Upper lobe of right lung (tissue), 1 donor: ENCODE data around the gene TCEANC. TPM values are rescaled to one million over a fixed set of nuclear protein-coding genes. Genes with fewer than 3 reads are reported as not detected.
"Not testable (repeated sequence)": the region's sequence is repeated elsewhere in the genome, so short reads cannot be mapped to it uniquely, and the experiment has no call there.

Source experiments
- ATAC-seq: fragments of 200-7000 bp; cut with Tn5 transposase; one replicate; pipeline ENCODE4 v1.9.1; 2020; ENCODE audit warnings: mild to moderate bottlenecking, moderate library complexity
- DNase-seq: peaks from one replicate; pipeline ENCODE4 v3.0.0-alpha.2; 2020
- H3K27ac ChIP-seq: fragments of 200-600 bp; one replicate; pipeline ENCODE4 v1.8.0; 2022
- H3K27me3 ChIP-seq: fragments of 200-600 bp; one replicate; pipeline ENCODE4 v1.8.0; 2022; ENCODE audit warnings: mild to moderate bottlenecking
- H3K36me3 ChIP-seq: fragments of 200-600 bp; one replicate; pipeline ENCODE4 v1.8.0; 2022
- H3K4me1 ChIP-seq: fragments of 200-600 bp; one replicate; pipeline ENCODE4 v1.8.0; 2022
- H3K4me3 ChIP-seq: fragments of 200-600 bp; one replicate; pipeline ENCODE4 v1.8.0; 2022; ENCODE audit warnings: mild to moderate bottlenecking
- H3K9me3 ChIP-seq: fragments of 200-600 bp; one replicate; pipeline ENCODE4 v1.8.0; 2022
- intact Hi-C: fragments of 100-400 bp; cut with DNase I; formaldehyde crosslinking; loops from one replicate; pipeline ENCODE4 v1.11.0; 2022
- total RNA-seq: library from RNA; stranded (reverse); fragmentation: NEBNext Ultra II Directional; extraction: Animal tissue kit (Norgen Biotek cat#: 25700); gene quantifications from one replicate; pipeline ENCODE4 v1.2.1, GENCODE V29; 2021
- TF ChIP-seq, protein P1 (sequence below): fragments of 200-600 bp; IDR thresholded peaks from one replicate; pipeline ENCODE4 v1.8.0; 2022; ENCODE audit warnings: antibody characterized with exemption
- donor health status: DM: no; HTN: yes; CAD: no; lungs with severe emphysema.

The TCEANC gene
- total RNA-seq, 1 donor from 2014 or later: 6.4 TPM

DNA sequence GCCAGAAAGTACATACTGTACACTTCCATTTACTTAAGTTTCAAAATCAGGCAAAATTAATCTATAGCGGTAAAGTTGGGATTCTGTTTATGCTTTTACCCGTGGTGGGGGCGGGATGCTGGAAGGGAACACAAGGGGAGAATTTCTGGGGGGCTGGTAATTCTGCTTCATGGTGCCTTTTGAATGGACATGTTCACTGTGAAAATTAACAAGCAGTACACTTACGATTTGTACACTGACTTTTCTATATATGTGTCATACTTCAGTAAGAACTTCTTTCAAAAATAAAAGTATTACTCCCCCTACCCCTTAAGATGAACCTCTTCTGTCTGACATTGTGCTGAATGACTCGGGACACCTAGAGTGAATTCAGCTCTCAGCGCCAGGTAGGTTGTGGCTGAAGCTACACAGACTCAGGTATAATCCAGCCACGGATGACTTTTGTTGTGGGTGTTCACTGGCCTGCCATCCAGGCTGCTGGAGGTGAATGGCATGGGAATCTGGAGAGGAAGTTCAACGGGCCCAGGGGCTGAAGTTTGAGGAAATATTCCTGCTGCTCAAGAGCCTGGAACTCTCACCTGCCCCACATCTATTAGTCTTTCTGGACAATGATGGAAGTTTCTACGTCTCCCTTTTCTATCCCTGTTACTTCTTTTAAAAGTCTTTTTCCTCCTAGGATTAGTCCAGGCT is 7.3 kb upstream of the TCEANC start:
- H3K4me1 ChIP-seq: no peaks in the 10 kb centered on the region
- no peak for ATAC-seq
- TF ChIP-seq, protein P1, sequence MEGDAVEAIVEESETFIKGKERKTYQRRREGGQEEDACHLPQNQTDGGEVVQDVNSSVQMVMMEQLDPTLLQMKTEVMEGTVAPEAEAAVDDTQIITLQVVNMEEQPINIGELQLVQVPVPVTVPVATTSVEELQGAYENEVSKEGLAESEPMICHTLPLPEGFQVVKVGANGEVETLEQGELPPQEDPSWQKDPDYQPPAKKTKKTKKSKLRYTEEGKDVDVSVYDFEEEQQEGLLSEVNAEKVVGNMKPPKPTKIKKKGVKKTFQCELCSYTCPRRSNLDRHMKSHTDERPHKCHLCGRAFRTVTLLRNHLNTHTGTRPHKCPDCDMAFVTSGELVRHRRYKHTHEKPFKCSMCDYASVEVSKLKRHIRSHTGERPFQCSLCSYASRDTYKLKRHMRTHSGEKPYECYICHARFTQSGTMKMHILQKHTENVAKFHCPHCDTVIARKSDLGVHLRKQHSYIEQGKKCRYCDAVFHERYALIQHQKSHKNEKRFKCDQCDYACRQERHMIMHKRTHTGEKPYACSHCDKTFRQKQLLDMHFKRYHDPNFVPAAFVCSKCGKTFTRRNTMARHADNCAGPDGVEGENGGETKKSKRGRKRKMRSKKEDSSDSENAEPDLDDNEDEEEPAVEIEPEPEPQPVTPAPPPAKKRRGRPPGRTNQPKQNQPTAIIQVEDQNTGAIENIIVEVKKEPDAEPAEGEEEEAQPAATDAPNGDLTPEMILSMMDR: no peak
- H3K9me3 ChIP-seq: no peaks in the 10 kb centered on the region
- DNase-seq: no peak
- H3K36me3 ChIP-seq: no peaks in the 10 kb centered on the region
- no peaks in the 10 kb centered on the region for H3K27me3 ChIP-seq
- no peak overlapping the region for H3K27ac ChIP-seq
- H3K4me3 ChIP-seq: no peak overlapping the region
- intact Hi-C loops: no loop called here

DNA sequence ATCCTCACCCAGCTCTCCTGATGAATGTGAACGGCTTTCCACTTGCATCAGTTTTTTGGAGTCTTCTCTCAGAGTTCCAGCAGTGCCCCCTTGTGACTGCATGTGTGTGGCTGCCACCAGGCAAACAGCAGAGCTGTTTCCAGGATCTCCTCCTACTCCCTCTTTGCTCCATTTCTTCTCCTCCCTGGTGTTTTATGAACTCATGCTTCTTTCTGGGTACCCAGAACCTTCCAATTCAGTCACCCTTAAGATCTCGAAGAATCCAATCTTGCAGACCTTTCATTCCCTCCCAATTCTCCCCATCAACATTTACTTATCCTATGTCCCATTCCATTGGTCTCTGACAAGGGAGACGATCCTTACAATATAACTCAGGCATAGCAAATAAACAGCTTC is 6.8 kb upstream of the TCEANC start:
- no peaks in the 10 kb centered on the region for H3K27me3 ChIP-seq
- DNase-seq (peak; percentile 70), ATAC-seq (peak; percentile 87)
- no peaks in the 10 kb centered on the region for H3K36me3 ChIP-seq
- intact Hi-C loops: no loop called here
- no peaks in the 10 kb centered on the region for H3K4me1 ChIP-seq
- H3K4me3 ChIP-seq: no peak overlapping the region
- no peaks in the 10 kb centered on the region for H3K9me3 ChIP-seq
- TF ChIP-seq, protein P1: peak; percentile 55
- H3K27ac ChIP-seq: no peak overlapping the region

DNA sequence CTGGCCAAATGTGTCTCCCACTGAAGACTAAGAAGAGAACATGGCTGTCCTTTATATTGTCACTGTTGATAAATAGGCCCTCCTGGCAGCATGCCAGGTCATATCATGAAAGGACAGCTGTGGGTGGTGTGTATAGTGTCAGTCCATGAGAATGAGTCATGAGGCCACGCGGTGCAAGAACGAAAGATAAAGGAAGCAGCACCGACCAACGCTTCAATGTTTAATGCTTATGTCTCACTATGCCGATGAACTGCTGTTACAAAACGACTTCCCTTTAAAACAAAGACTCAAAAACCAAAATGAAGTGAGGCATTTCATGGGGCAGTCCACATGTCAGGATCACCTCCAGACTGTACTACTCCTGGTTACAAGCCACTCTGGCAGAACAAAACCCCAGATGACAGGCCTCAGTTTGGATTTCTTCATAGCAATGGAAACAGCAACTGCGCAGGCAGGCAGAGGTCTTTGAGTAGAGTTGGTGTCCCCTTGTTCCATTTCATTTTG is 5.2 kb upstream of the TCEANC start:
- DNase-seq (peak; percentile 58), ATAC-seq (peak; percentile 87)
- Histone ChIP-seq H3K4me3 (no peak overlapping the region), H3K4me1 (no peaks in the 10 kb centered on the region), H3K9me3 (no peaks in the 10 kb centered on the region), H3K27ac (peak overlapping the region; percentile 60), H3K27me3 (no peaks in the 10 kb centered on the region), H3K36me3 (no peaks in the 10 kb centered on the region)
- intact Hi-C loops: no loop called here
- TF ChIP-seq, protein P1: no peak

DNA sequence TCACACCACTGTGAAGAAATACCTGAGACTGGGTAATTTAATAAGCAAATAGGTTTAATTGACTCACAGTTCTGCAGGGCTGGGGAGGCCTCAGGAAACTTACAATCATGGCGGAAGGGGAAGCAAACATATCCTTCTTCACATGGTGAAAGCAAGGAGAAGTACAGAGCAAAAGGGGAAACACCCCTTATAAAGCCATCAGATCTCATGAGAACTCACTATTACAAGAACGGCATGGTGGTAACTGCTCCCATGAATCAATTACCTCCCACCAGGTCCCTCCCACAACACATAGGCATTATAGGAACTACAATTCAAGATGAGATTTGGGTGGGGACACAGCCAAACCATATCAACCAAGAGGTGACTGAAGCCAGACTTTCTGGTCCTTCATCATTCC is 4.6 kb upstream of the TCEANC start:
- peak overlapping the region; percentile 60 for H3K27ac ChIP-seq
- not testable (repeated sequence) for H3K4me3 ChIP-seq, H3K27me3 ChIP-seq

DNA sequence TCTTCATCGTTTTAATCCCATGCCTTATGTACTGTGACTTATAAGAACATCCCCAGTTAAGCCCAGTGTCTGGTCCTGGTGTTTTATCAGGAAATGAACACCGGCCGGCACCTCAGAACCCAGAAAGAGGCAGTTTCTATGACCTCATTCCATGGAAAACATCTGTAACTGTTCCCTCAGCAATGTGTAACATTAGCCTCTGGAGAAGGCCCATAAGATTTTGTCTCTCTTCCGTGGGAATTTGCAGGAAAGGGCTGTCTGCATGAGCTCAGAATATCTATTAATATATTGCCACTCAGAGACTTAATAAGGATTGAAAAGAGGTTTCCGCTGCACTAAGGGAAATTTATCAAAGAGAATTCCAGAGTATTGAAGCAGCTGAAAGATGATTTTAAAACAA is 3.1 kb upstream of the TCEANC start:
- H3K36me3 ChIP-seq: no peaks in the 10 kb centered on the region
- ATAC-seq: no peak
- no peak for DNase-seq
- intact Hi-C loops: no loop called here
- no peak overlapping the region for H3K27ac ChIP-seq
- no peak overlapping the region for H3K4me3 ChIP-seq
- TF ChIP-seq, protein P1: no peak
- H3K27me3 ChIP-seq: no peaks in the 10 kb centered on the region
- no peaks in the 10 kb centered on the region for H3K9me3 ChIP-seq
- peaks cover 6% of the 10 kb centered on the region for H3K4me1 ChIP-seq

More for the DNA sequence above, 4.6 kb upstream of the TCEANC start:
- DNase-seq, H3K36me3 ChIP-seq, intact Hi-C loops, H3K4me1 ChIP-seq, ATAC-seq, H3K9me3 ChIP-seq: not testable (repeated sequence)

DNA sequence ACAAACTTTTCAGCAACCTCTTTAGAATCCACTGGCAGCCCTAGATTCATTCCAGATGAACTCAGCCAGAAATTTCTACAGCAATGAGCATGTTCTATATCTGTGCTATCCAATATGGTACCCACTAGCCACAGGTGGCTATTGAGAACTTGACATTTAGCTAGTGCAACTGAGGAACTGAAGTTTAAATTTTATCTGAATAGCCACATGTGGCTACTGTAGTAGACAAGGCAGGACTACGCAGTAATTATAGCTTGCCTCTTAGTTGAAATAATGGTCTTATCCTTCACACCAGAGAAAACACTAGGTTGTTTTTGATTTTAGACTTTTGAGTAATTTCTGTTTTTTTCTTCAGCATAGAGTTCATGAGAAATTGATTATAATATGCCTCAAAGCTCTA is 2.6 kb upstream of the TCEANC start:
- Histone ChIP-seq H3K27ac (no peak overlapping the region), H3K36me3 (no peaks in the 10 kb centered on the region), H3K27me3 (no peaks in the 10 kb centered on the region), H3K4me1 (peaks cover 6% of the 10 kb centered on the region), H3K9me3 (no peaks in the 10 kb centered on the region), H3K4me3 (no peak overlapping the region)
- TF ChIP-seq, protein P1: no peak
- ATAC-seq: no peak
- DNase-seq: no peak
- intact Hi-C loops: no loop called here
